ENCODE measurements around the gene CSF2RB.

The CSF2RB gene

DNA sequence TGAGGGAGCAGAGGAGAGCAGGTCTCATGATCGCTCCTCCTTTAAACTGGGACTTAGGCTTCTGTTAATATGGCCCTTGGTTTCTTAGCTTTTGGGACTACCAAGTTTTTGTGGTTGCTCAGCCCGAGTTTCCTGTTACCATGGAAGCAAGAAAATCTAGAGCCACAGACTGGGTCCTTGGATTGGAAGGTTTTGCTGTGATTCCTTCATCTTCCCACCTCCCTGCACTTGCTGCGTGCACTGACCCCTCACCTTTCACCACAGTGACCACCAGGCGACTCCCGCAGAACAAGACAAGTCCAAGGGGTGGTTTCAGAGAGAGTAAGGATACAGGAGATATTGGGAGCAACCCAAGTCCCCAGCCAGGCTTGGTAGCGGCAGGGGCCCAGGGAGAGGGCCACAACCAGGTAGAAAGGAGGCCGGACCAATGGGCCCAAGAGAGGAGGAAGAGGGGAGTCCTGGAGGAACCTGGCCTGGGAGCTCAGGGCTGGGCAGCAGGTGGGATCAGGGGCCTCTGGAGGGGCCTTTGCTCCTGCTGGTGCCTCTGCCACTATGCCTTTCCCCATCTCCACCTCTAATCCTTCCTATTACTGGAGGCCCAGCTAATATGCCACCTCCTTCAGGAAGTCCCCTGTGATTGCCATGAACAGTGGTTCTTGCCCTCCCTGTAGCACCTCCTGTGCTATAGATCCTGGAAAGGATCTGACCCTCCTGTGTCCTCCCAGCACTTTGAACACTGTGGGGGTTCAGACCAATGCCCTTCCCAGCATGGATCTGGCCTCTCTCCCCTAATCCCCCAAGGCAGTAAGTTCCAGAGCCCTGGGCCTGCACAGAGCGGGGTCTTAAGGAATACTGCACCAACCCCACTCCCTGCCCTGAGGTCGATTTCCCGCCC is 21.2 kb downstream of the CSF2RB start:
- no peak overlapping the region for H3K27ac Mint-ChIP-seq
- DNase-seq: no peak
- H3K9me3 Mint-ChIP-seq: no peaks in the 10 kb centered on the region
- no peaks in the 10 kb centered on the region for H3K27me3 Mint-ChIP-seq
- H3K36me3 Mint-ChIP-seq (ENCODE audit: low read depth): no peaks in the 10 kb centered on the region
- H3K4me3 Mint-ChIP-seq: no peak overlapping the region
- H3K4me1 Mint-ChIP-seq (ENCODE audit: low read depth): no peaks in the 10 kb centered on the region

DNA sequence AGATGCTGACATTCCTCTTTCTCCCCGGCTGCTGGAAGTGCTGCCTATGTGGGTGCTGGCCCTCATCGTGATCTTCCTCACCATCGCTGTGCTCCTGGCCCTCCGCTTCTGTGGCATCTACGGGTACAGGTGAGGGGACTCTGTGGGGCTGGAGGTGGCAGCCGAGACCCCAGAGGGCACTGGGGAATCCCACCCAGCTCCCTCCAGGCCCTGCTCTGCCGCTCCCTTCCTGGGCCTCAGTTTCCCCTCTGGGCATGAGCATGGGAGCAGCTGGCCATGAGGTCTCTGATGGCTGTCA is 21.8 kb downstream of the CSF2RB start:
- Mint-ChIP-seq H3K27ac (no peak overlapping the region), H3K27me3 (no peaks in the 10 kb centered on the region), H3K4me1 (ENCODE audit: low read depth) (no peaks in the 10 kb centered on the region), H3K4me3 (no peak overlapping the region), H3K36me3 (ENCODE audit: low read depth) (no peaks in the 10 kb centered on the region), H3K9me3 (no peaks in the 10 kb centered on the region)
- no peak for DNase-seq

DNA sequence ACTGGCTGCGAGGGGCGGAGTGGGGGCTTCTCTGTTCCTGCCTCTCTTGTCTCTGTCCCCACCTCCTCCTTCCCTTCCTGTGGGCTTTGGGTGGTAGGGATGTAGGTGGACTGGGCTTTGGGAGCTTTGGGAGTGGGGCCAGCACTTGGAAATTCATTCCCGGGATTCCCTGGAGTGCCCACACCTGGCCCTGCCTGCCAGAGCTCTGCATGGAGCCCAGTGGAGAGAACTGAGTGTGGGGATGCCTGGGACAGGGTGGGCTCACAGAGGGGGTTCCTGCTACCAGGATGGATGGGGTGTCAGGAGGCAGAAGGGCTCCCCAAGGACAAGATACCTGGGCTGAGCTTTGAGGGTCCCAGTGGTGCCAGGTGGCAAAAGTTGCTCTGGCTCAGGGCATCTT is 22.3 kb downstream of the CSF2RB start:
- Mint-ChIP-seq H3K27ac (peak overlapping the region; percentile 10), H3K27me3 (no peaks in the 10 kb centered on the region), H3K36me3 (ENCODE audit: low read depth) (no peaks in the 10 kb centered on the region), H3K4me1 (ENCODE audit: low read depth) (peaks cover 4% of the 10 kb centered on the region), H3K4me3 (no peak overlapping the region), H3K9me3 (no peaks in the 10 kb centered on the region)
- no peak for DNase-seq

DNA sequence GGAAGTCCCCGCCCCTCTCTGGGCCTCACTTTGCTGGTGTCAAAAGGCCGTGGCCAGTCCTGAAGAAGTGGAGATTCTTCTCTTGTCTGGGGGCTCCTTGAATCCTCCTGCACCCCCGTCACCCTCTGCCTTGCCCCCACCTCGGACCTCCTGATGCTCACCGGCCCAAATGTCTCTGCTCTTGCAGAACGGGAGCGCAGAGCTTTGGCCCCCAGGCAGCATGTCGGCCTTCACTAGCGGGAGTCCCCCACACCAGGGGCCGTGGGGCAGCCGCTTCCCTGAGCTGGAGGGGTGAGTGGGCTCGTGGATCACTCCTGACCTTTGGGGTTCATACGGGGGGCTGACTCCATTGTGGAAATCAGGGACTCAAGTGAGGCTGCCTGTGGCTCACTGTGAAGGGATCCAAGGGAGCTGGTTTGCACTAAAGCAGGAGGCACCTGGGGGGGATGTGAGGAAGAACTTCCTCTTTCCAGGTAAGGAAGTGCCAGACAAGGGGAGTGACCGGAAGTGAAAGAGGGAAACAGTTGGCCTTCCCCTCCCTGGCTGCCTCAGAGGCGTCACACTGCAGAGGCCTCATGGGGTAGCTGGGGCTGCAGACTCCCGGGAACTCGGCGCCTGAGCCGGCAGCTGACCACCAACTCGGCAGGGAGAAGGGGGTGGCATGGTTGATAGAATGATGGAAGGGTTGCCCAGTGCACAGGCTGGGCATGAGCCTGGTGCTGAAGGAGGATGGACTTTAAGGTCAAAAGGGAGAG is 23.1 kb downstream of the CSF2RB start:
- no peak overlapping the region for H3K27ac Mint-ChIP-seq
- DNase-seq: no peak
- peaks cover under 1% of the 10 kb centered on the region for H3K27me3 Mint-ChIP-seq
- peaks cover 10% of the 10 kb centered on the region for H3K4me1 Mint-ChIP-seq (ENCODE audit: low read depth)
- H3K9me3 Mint-ChIP-seq: no peaks in the 10 kb centered on the region
- no peak overlapping the region for H3K4me3 Mint-ChIP-seq
- H3K36me3 Mint-ChIP-seq (ENCODE audit: low read depth): no peaks in the 10 kb centered on the region

DNA sequence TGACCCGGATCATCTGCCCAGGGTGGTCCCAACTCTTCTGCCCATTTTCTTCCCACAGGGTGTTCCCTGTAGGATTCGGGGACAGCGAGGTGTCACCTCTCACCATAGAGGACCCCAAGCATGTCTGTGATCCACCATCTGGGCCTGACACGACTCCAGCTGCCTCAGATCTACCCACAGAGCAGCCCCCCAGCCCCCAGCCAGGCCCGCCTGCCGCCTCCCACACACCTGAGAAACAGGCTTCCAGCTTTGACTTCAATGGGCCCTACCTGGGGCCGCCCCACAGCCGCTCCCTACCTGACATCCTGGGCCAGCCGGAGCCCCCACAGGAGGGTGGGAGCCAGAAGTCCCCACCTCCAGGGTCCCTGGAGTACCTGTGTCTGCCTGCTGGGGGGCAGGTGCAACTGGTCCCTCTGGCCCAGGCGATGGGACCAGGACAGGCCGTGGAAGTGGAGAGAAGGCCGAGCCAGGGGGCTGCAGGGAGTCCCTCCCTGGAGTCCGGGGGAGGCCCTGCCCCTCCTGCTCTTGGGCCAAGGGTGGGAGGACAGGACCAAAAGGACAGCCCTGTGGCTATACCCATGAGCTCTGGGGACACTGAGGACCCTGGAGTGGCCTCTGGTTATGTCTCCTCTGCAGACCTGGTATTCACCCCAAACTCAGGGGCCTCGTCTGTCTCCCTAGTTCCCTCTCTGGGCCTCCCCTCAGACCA is 24.0 kb downstream of the CSF2RB start:
- Mint-ChIP-seq H3K36me3 (ENCODE audit: low read depth) (no peaks in the 10 kb centered on the region), H3K9me3 (no peaks in the 10 kb centered on the region)

DNA sequence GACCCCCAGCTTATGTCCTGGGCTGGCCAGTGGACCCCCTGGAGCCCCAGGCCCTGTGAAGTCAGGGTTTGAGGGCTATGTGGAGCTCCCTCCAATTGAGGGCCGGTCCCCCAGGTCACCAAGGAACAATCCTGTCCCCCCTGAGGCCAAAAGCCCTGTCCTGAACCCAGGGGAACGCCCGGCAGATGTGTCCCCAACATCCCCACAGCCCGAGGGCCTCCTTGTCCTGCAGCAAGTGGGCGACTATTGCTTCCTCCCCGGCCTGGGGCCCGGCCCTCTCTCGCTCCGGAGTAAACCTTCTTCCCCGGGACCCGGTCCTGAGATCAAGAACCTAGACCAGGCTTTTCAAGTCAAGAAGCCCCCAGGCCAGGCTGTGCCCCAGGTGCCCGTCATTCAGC is 24.6 kb downstream of the CSF2RB start:
- Mint-ChIP-seq H3K27me3 (peaks cover 6% of the 10 kb centered on the region), H3K27ac (no peak overlapping the region), H3K4me1 (ENCODE audit: low read depth) (peaks cover 10% of the 10 kb centered on the region), H3K9me3 (no peaks in the 10 kb centered on the region), H3K4me3 (no peak overlapping the region), H3K36me3 (ENCODE audit: low read depth) (no peaks in the 10 kb centered on the region)
- no peak for DNase-seq

More for the DNA sequence above, 24.0 kb downstream of the CSF2RB start:
- H3K27me3 Mint-ChIP-seq: peaks cover 6% of the 10 kb centered on the region
- H3K4me3 Mint-ChIP-seq: no peak overlapping the region
- DNase-seq: no peak
- H3K4me1 Mint-ChIP-seq (ENCODE audit: low read depth): peaks cover 10% of the 10 kb centered on the region
- no peak overlapping the region for H3K27ac Mint-ChIP-seq

DNA sequence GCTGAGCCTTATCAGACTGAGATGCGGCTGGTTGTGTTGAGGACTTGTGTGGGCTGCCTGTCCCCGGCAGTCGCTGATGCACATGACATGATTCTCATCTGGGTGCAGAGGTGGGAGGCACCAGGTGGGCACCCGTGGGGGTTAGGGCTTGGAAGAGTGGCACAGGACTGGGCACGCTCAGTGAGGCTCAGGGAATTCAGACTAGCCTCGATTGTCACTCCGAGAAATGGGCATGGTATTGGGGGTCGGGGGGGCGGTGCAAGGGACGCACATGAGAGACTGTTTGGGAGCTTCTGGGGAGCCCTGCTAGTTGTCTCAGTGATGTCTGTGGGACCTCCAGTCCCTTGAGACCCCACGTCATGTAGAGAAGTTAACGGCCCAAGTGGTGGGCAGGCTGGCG is 25.5 kb downstream of the CSF2RB start:
- H3K36me3 Mint-ChIP-seq (ENCODE audit: low read depth): no peaks in the 10 kb centered on the region
- H3K27me3 Mint-ChIP-seq: peaks cover 6% of the 10 kb centered on the region
- H3K27ac Mint-ChIP-seq: no peak overlapping the region
- DNase-seq: no peak
- peaks cover 10% of the 10 kb centered on the region for H3K4me1 Mint-ChIP-seq (ENCODE audit: low read depth)
- no peak overlapping the region for H3K4me3 Mint-ChIP-seq
- H3K9me3 Mint-ChIP-seq: no peaks in the 10 kb centered on the region

DNA sequence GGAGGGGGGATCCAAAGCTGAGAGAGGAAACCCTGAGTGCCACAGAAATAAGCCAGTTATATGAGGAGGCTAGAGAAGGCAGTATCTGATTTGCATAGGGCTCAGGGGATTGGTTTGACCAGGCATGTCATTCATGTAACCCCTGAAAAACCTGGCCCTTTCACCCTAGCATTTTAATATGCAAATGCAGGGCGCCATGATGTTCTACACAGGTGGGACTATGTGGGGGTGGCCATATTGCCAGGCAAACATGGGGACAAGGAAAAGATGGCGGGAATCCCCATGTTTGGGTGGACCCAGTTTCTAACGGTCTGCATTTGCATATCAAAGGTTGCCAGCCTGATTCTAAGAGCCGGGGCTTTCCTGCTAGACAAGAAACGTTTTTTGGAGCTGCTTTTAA is 27.2 kb downstream of the CSF2RB start:
- H3K36me3 Mint-ChIP-seq (ENCODE audit: low read depth): no peaks in the 10 kb centered on the region
- no peak overlapping the region for H3K4me3 Mint-ChIP-seq
- DNase-seq: no peak
- H3K27me3 Mint-ChIP-seq: peaks cover 6% of the 10 kb centered on the region
- no peaks in the 10 kb centered on the region for H3K9me3 Mint-ChIP-seq
- no peak overlapping the region for H3K27ac Mint-ChIP-seq
- peaks cover 10% of the 10 kb centered on the region for H3K4me1 Mint-ChIP-seq (ENCODE audit: low read depth)

DNA sequence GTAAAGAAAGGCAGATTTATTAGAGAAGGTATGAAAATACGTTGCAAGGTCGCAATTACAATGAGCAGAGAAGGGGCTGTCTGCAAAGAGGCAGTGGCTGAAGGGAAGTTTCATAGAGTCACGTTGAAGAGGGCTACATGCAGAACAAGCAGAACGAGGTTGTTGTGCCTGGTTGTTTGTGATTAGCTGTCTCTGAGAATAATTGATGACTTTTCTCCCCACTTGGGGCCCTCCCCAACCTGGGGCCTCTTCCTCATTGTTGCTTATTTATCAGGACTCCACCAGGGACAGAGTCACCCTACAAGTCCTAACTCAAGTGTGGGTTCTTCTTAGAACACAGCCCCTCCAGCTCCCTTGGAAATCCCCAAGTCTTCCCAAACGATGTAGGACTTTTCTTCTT is 29.1 kb downstream of the CSF2RB start:
- Mint-ChIP-seq H3K27me3 (peaks cover 6% of the 10 kb centered on the region), H3K4me1 (ENCODE audit: low read depth) (peaks cover 10% of the 10 kb centered on the region), H3K27ac (no peak overlapping the region), H3K9me3 (no peaks in the 10 kb centered on the region), H3K36me3 (ENCODE audit: low read depth) (no peaks in the 10 kb centered on the region), H3K4me3 (no peak overlapping the region)
- DNase-seq: no peak

DNA sequence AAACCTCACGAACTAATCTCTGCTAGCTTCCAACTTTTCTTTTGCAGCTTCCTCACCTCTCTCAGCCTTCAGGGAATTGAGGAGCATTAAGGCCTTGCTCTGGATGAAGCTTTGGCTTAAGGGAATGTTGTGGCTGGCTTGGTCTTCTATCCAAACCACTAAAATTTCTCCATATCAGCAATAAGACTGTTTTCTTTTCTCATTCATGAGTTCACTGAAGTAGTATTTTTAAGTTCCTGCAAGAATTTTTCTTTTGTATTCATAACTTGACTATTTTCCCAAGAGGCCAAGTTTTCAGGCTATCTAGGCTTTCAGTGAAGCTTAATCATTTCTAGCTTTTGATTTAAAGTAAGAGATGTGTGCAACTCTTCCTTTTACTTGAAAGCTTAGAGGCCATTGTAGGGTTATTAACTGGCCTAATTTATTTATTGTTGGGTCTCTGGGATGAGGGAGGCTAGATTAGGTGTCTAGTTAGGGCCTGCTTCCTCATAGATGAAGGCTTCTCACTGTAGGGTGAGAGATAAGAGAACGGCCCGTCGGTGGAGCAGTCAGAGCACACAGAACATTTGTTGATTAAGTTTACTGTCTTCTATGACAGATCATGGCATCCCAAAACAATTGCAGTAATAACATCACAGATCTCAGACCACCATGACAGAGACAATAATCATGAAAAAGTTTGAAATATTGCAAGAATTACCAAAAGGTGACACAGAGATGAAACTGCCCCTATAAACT is 33.2 kb downstream of the CSF2RB start:
- Mint-ChIP-seq H3K27me3 (peaks cover 5% of the 10 kb centered on the region), H3K4me3 (no peak overlapping the region), H3K36me3 (ENCODE audit: low read depth) (no peaks in the 10 kb centered on the region), H3K9me3 (no peaks in the 10 kb centered on the region), H3K27ac (no peak overlapping the region), H3K4me1 (ENCODE audit: low read depth) (no peaks in the 10 kb centered on the region)
- DNase-seq: no peak

DNA sequence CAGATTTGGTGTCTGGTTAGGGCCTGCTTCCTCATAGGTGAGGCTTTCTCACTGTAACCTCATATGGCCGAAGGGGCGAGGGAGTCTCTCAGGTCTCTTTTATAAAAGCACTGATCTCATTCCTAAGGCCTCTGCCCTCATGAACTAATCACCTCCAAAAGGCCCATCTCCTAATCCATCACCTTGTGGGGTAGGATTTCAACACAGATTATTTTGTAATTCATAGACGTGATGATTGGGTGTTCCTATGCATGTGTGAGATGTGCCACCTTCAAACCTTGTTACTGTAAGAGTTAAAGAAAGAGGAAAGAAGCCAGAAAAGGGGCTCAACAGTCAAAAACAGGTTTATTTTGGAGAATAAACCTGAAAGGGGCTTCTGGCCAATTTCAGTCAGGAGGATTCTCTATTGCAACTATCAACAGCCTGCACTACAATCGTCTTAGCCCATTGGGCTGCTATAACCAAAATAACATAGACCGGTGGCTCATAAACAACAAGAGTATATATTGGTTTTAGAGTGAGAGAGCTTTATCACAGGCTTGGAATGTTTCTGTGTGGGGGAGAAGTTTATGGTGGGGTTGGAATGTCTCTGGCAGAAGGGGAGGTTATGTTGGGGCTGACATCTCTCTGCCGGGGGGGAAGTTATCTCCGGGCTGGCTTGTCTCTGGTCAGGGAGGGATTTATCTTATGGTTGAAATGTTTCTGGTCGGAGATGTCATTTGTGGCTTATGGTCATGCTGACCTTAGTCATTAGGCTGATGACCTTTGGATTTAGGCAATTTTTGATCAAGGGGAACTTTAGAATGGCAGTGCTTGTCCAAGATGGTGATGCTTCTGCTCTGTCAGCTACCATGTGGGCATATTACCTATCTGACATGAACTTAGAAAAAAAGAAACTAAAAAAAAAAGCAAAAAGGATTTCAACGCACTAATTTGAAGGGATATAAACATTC is 35.1 kb downstream of the CSF2RB start:
- H3K4me1 Mint-ChIP-seq (ENCODE audit: low read depth): no peaks in the 10 kb centered on the region
- no peaks in the 10 kb centered on the region for H3K36me3 Mint-ChIP-seq (ENCODE audit: low read depth)
- no peak overlapping the region for H3K4me3 Mint-ChIP-seq
- no peak for DNase-seq
- peaks cover 2% of the 10 kb centered on the region for H3K27me3 Mint-ChIP-seq
- H3K27ac Mint-ChIP-seq: no peak overlapping the region
- no peaks in the 10 kb centered on the region for H3K9me3 Mint-ChIP-seq

DNA sequence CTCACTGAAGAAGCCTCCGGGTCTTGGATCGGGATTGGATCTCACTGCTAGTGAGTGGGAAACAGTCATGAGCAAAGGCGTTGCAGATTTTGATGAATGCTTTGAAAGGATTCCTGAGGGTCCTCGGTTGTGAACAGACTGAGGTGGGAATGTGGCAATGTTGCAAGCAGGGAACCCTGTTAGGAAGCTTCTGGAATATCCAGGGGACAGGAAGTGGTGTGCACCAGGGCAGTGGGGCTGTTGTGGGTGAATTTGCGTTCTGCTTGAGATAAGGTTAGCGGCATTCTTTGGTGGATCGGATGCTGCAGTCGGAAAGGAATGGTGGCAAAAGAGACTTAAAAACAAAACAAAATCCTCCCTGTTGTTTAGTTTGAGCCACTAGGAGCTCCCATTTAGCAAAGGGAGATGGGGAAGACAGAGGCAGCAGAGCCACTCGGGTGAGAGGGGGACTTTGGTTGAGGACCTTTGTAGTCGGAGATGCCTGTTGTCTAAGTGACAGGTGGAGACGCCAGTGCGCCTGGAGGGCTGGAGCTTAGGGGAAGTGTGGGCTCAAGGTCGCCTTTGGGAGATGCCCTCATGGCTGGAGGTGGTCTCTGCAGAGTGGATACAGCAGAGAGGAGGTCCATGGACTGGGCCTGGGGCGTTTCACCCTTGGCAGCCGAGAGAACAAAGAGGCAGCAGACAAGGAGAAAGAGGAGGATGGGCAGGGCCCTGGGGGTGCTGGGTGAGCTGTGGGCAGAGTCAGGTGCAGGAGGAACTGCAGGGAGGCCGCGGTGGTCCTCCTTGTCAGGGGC is 37.6 kb downstream of the CSF2RB start:
- no peak overlapping the region for H3K4me3 Mint-ChIP-seq
- H3K27ac Mint-ChIP-seq: no peak overlapping the region
- H3K36me3 Mint-ChIP-seq (ENCODE audit: low read depth): no peaks in the 10 kb centered on the region
- H3K9me3 Mint-ChIP-seq: no peaks in the 10 kb centered on the region
- H3K4me1 Mint-ChIP-seq (ENCODE audit: low read depth): peaks cover 7% of the 10 kb centered on the region
- DNase-seq: no peak
- peaks cover 2% of the 10 kb centered on the region for H3K27me3 Mint-ChIP-seq

DNA sequence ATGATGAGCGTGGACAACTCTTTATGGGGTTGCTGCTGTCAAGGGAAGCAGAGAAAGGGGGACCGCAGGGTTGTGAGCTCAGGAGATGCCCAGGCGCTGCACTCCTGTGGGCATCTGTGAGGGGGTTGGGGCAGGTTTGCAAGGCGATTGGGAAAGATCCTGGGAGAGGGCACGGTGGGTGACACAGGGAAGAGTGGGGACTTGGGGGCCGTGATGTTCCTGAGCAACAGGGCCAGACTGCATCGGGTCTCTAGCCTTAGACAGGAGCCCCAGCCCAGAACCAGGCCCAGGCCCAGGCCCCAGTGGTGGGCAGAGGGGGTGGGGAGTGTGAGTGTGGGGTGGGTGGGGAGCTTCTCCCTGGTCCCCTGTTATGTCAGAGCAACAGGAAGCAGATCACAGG is 38.3 kb downstream of the CSF2RB start:
- Mint-ChIP-seq H3K4me3 (no peak overlapping the region), H3K27me3 (peaks cover 2% of the 10 kb centered on the region), H3K9me3 (peaks cover 4% of the 10 kb centered on the region), H3K36me3 (ENCODE audit: low read depth) (no peaks in the 10 kb centered on the region), H3K4me1 (ENCODE audit: low read depth) (peaks cover 7% of the 10 kb centered on the region), H3K27ac (no peak overlapping the region)
- no peak for DNase-seq
